ENCODE measurements around the gene RPUSD3.

DNA sequence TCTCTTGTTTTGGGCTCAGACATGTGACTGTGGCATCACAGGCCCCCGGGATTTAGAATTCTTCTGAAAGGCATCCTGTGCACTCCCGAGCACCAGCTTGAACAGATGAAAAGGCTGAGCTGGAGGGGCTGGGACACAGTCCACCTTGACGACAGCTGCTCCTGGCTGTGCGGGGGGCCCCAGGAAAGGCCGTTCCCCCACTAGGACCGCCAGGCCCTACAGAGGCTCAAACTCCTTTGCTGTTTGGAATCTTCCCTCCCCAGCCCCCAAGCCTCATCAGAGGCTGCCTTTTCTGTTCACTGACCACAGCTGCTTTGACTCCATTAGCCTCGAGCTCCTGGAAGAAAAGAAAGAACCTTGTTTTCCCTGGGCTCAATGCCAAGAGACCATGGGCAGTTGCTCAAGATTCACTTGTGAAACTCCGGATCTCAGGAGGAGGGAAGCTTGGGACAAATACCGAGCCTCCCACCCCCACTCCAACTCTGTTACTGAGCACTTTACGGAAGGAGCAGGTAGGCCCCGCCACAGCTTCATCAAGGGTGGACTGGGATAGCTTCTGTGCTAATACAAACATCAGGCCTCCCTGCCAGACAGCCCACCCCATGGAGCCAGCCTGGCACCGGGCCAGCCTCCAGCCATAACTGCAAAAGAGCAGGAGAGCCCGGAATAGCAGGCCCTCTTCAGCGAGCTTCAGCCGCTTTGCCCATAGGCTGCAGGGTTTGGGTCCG, 20.6 kb upstream of the RPUSD3 start:
- TF ChIP-seq CTCF (IDR thresholded peaks at IDR 0.05; ENCODE audit: insufficient read depth, low read length, poor library complexity, severe bottlenecking): no peak
- no peak for TF ChIP-seq EZH2phosphoT487 (conservative IDR thresholded peaks at IDR 0.05; ENCODE audit: low read length)
